ENCODE results near the gene IGDCC3. TPM values are rescaled to one million over a fixed set of nuclear protein-coding genes. Genes with fewer than 3 reads are reported as not detected.
A peak's percentile ranks its signal among the peaks of the same experiment; 100 is the strongest.

The IGDCC3 gene
- total RNA-seq, 2 donors from 2014 or later, result not detected

DNA sequence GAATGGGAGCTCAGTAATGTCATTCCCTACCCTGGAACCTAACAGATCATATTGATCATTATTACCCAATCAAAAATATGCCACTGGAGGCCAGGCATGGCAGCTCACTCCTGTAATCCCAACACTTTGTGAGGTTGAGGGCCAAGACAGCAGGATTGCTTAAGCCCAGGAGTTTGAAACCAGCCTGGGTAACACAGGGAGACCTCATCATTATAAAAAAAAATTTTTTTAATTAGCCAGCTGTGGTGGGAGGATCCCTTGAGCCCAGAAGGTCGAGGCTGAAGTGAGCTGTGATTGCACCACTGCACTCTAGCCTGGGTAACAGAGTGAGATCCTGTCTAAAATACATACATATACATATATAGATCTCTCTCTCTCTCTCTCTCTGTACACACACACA lies 34.8 kb upstream of the IGDCC3 start:
- peaks cover 14 to 16% of the 10 kb centered on the region in 2 donors for H3K27me3 Mint-ChIP-seq
- ATAC-seq, result no peak
- H3K36me3 Mint-ChIP-seq, result no peaks in the 10 kb centered on the region

DNA sequence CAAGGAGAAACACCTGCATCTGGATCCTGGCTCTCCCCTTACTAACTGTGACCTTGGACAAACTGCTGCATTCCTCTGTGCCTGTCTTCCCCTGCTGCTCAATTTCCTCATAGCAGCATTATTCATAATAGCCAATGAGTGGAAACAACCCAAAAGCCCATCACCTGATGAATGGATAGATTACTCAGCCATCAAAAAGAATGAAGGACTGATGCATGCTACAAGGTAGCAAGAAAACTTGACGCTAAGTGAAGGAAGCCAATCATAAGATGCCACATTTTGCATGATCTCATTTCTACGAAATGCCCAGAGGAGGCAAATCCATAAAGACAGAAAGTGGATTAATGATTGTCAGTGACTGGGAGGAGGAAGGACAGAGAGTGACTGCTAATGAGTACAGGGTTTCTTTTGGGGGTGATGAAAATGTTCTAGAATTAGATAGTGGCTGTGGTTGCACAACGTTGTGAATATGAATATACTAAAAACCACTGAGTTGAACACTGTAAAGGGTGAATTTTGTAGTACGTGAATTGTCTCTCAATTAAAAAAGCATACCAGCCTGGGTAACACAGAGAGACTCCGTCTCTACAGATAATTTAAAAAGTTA lies 33.8 kb upstream of the IGDCC3 start:
- no peak for ATAC-seq
- no peaks in the 10 kb centered on the region for H3K36me3 Mint-ChIP-seq
- no peaks in the 10 kb centered on the region for H3K9me3 Mint-ChIP-seq
- no peak overlapping the region for H3K4me3 Mint-ChIP-seq
- H3K27me3 Mint-ChIP-seq, result peaks cover 9 to 10% of the 10 kb centered on the region in 2 donors
- H3K27ac Mint-ChIP-seq, result no peak overlapping the region
- DNase-seq (ENCODE audit: low spot score), result no peak
- peaks cover 0 to 6% of the 10 kb centered on the region in 2 donors for H3K4me1 Mint-ChIP-seq (ENCODE audit: low read depth in 2 of 2)

More for the DNA sequence above, 34.8 kb upstream of the IGDCC3 start:
- Mint-ChIP-seq H3K9me3 (no peaks in the 10 kb centered on the region), H3K27ac (no peak overlapping the region), H3K4me1 (ENCODE audit: low read depth in 2 of 2) (peaks cover 0 to 6% of the 10 kb centered on the region in 2 donors), H3K4me3 (no peak overlapping the region)
- no peak for DNase-seq (ENCODE audit: low spot score)

GRCh38 chr15:65410972-65411371 lies 33.2 kb upstream of the IGDCC3 start:
- Mint-ChIP-seq H3K27me3 (peaks cover 9 to 10% of the 10 kb centered on the region in 2 donors), H3K4me1 (ENCODE audit: low read depth in 2 of 2) (peaks cover 0 to 6% of the 10 kb centered on the region in 2 donors), H3K27ac (no peak overlapping the region), H3K36me3 (no peaks in the 10 kb centered on the region), H3K9me3 (no peaks in the 10 kb centered on the region), H3K4me3 (no peak overlapping the region)
- no peak for ATAC-seq
- DNase-seq (ENCODE audit: low spot score), result no peak

DNA sequence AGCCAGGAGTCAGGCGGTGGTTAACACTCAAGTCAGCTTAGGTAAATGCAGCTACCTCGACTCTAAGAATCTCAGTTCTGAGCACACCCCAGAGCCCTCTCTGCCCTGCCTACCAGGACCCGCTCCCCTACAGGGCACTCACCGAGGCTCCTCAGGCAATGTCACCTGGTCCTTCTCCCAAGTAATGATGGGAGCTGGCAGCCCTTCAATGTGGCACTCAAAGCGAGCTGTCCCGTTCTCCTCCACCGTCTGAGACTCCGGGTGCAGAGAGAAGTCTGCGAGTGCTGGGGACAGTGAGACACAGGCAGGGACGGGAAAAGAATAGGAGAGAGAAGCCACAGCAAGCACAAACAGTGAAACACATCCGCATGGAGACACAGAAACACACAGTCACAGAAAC lies 32.2 kb upstream of the IGDCC3 start:
- Mint-ChIP-seq H3K9me3 (no peaks in the 10 kb centered on the region), H3K27me3 (peaks cover 9 to 10% of the 10 kb centered on the region in 2 donors), H3K27ac (no peak overlapping the region), H3K4me1 (ENCODE audit: low read depth in 2 of 2) (peaks cover 0 to 6% of the 10 kb centered on the region in 2 donors), H3K36me3 (no peaks in the 10 kb centered on the region), H3K4me3 (no peak overlapping the region)
- ATAC-seq, result no peak
- no peak for DNase-seq (ENCODE audit: low spot score)

GRCh38 chr15:65409036-65409631 lies 31.3 kb upstream of the IGDCC3 start:
- Mint-ChIP-seq H3K27me3 (peaks cover 9 to 10% of the 10 kb centered on the region in 2 donors), H3K36me3 (no peaks in the 10 kb centered on the region), H3K27ac (no peak overlapping the region), H3K4me3 (no peak overlapping the region), H3K4me1 (ENCODE audit: low read depth in 2 of 2) (peaks cover 0 to 6% of the 10 kb centered on the region in 2 donors), H3K9me3 (no peaks in the 10 kb centered on the region)
- ATAC-seq (peak; percentile 65 to 68), DNase-seq (ENCODE audit: low spot score) (no peak)

GRCh38 chr15:65408324-65409035 lies 30.7 kb upstream of the IGDCC3 start:
- H3K36me3 Mint-ChIP-seq, result no peaks in the 10 kb centered on the region
- DNase-seq (ENCODE audit: low spot score) (no peak), ATAC-seq (no peak)
- H3K27ac Mint-ChIP-seq, result no peak overlapping the region
- peaks cover 0 to 6% of the 10 kb centered on the region in 2 donors for H3K4me1 Mint-ChIP-seq (ENCODE audit: low read depth in 2 of 2)
- peaks cover 9 to 10% of the 10 kb centered on the region in 2 donors for H3K27me3 Mint-ChIP-seq
- no peaks in the 10 kb centered on the region for H3K9me3 Mint-ChIP-seq
- no peak overlapping the region for H3K4me3 Mint-ChIP-seq

- peaks cover 9 to 10% of the 10 kb centered on the region in 2 donors for H3K27me3 Mint-ChIP-seq
- DNase-seq (ENCODE audit: low spot score) (no peak), ATAC-seq (no peak)
- no peak overlapping the region for H3K27ac Mint-ChIP-seq
- H3K4me3 Mint-ChIP-seq, result no peak overlapping the region
- H3K36me3 Mint-ChIP-seq, result no peaks in the 10 kb centered on the region
- H3K9me3 Mint-ChIP-seq, result no peaks in the 10 kb centered on the region
- peaks cover 0 to 6% of the 10 kb centered on the region in 2 donors for H3K4me1 Mint-ChIP-seq (ENCODE audit: low read depth in 2 of 2)
Measured at GRCh38 chr15:65406424-65407000, 28.7 kb upstream of the IGDCC3 start.

- no peak for DNase-seq (ENCODE audit: low spot score)
- H3K9me3 Mint-ChIP-seq, result no peaks in the 10 kb centered on the region
- peaks cover 10 to 13% of the 10 kb centered on the region in 2 donors for H3K27me3 Mint-ChIP-seq
- no peak for ATAC-seq
- H3K36me3 Mint-ChIP-seq, result no peaks in the 10 kb centered on the region
- no peak overlapping the region for H3K27ac Mint-ChIP-seq
- H3K4me3 Mint-ChIP-seq, result no peak overlapping the region
- H3K4me1 Mint-ChIP-seq (ENCODE audit: low read depth in 2 of 2), result peaks cover 0 to 6% of the 10 kb centered on the region in 2 donors
Measured at GRCh38 chr15:65405791-65406423, 28.1 kb upstream of the IGDCC3 start.

DNA sequence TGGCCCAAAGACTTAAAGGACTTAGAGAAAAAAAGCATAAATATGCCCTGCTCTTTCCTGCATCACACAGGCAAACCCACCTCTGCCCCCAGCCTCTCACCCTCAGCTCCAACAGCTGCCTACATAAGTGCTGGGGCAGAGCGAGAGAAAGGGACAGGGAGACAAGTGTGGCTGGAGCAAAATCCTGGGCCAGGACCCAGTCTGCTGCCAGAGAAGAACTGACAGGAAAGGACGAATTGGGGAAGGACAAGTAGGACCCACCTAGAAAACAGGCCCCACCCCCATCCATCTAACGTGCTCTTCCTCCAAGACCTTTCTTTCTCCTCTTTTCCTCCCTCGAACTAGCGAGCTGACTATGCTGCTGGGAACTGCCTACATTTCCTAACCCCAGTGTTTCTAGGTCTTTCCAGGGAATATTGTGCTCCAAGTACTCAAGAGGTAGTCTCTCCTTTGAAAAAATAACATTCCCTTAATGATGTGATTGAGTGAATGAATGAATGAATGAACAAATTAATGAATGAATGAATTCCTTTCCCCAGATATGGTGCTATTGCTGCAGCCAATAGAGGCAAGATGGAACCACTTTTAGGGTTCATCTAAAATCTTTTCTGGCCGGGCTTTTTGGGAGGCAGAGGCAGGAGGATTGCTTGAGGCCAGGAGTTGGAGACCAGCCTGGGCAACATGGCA lies 26.5 kb upstream of the IGDCC3 start:
- H3K27me3 Mint-ChIP-seq, result peaks cover 0 to 8% of the 10 kb centered on the region in 2 donors
- DNase-seq (ENCODE audit: low spot score) (no peak), ATAC-seq (no peak)
- no peaks in the 10 kb centered on the region for H3K9me3 Mint-ChIP-seq
- H3K4me3 Mint-ChIP-seq, result no peak overlapping the region
- H3K27ac Mint-ChIP-seq, result no peak overlapping the region
- H3K36me3 Mint-ChIP-seq, result no peaks in the 10 kb centered on the region
- H3K4me1 Mint-ChIP-seq (ENCODE audit: low read depth in 2 of 2), result peaks cover 0 to 4% of the 10 kb centered on the region in 2 donors

- DNase-seq (ENCODE audit: low spot score) (no peak), ATAC-seq (no peak)
- Mint-ChIP-seq H3K27ac (no peak overlapping the region), H3K4me1 (ENCODE audit: low read depth in 2 of 2) (no peaks in the 10 kb centered on the region), H3K4me3 (no peak overlapping the region), H3K9me3 (no peaks in the 10 kb centered on the region), H3K27me3 (peaks cover under 1 to 9% of the 10 kb centered on the region in 2 donors), H3K36me3 (no peaks in the 10 kb centered on the region)
Measured at GRCh38 chr15:65402961-65403360, 25.2 kb upstream of the IGDCC3 start.

DNA sequence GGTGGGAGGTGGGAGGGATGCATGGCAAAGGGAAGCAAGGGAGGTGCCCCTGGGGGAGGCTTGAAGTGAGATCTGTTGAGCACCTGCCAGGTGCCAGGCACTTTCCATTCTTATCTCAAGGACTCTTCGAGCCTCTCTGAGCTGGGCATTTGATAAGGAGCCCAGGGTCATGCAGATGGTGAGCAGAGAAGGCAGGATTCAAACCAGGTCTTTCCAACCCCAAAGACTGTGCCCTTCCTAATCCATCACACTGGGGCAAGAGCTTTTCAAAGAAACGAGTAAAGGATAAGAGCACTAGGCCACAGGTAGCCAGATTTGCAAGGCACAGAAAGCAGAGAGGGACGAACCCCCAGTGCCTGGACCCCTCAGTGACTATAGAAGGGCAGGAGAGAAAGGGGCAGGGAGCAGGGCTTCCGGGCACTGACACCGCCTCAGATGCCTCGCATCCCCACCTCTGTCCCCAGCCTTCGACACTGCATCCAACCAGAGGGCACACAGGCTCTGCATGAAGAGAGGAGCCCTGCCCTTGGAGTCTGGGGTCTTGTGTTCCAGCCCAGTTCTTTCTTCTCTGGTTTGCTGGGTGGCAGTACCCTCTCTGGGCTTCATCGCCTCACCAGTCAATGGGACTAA lies 23.9 kb upstream of the IGDCC3 start:
- Mint-ChIP-seq H3K36me3 (no peaks in the 10 kb centered on the region), H3K4me3 (no peak overlapping the region), H3K4me1 (ENCODE audit: low read depth in 2 of 2) (no peaks in the 10 kb centered on the region), H3K27ac (no peak overlapping the region), H3K27me3 (peaks cover 13 to 16% of the 10 kb centered on the region in 2 donors), H3K9me3 (no peaks in the 10 kb centered on the region)
- DNase-seq (ENCODE audit: low spot score), result no peak
- no peak for ATAC-seq

DNA sequence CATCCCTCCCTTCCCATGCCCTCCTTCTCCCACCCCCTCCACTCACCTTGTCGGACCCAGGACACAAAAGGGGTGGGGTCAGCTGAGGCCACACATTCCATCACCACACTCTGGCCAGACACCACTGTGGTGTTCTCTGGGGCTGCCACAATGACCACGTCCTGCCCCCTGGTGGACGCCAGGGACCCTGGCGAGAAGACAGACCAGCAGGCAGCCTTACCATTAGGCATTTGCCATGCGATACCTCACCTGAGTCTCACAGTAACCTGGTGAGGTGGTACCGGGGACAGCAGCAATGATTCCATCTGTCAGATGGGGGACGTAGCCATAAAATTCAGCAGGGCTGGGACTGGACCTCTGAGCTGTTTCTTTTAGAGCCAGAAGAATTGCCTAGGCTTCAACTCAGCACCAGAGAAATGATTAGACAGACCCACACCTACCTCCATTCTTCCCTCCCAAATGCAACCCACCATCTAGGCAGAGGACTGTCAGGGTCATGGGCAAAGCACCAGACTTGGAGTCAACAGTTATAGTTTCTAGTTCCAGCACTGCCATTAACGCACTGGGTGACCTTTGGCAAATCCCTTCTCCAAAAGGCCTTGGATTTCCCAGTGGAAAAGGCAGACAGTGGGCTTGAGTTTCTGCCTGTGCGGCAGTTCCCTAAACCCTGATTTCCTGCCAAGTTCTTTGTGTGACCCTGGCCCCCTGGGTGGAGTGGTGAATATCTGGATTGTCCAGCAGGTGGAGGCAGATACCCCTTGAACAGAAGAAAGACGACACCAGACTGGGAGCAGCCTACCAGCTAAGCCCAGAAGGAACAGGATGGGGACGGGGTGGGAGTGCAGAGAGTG lies 23.2 kb upstream of the IGDCC3 start:
- H3K9me3 Mint-ChIP-seq, result no peaks in the 10 kb centered on the region
- H3K4me3 Mint-ChIP-seq, result no peak overlapping the region
- H3K27me3 Mint-ChIP-seq, result peaks cover 20 to 22% of the 10 kb centered on the region in 2 donors

More for the DNA sequence above, 23.2 kb upstream of the IGDCC3 start:
- ATAC-seq (peak; percentile 64 to 74), DNase-seq (ENCODE audit: low spot score) (no peak)
- Mint-ChIP-seq H3K27ac (no peak overlapping the region), H3K36me3 (no peaks in the 10 kb centered on the region), H3K4me1 (ENCODE audit: low read depth in 2 of 2) (no peaks in the 10 kb centered on the region)

Data from natural killer cell treated with Interleukin-12 subunit alpha and Interleukin-12 subunit beta and Interleukin-15 and Interleukin-18, amount 100 ng/mL, for 72 hours (primary cell).